A549 (cell line): Measurements from ENCODE around the gene RNASE7. TPM values are rescaled to one million over a fixed set of nuclear protein-coding genes. Genes with fewer than 3 reads are reported as not detected.
A peak's percentile ranks its signal among the peaks of the same experiment; 100 is the strongest.

Source experiments
- ATAC-seq, 2 experiments: fragments of 200-7000 bp in 1 of 2; fragments of >200 bp in 1 of 2; cut with Nextera tagmentation in 1 of 2; cut with Tn5 transposase in 1 of 2; 3 replicates each; pipeline versions ENCODE4 v1.8.0 to v1.9.1; 2018 to 2020; ENCODE audit warnings: mild to moderate bottlenecking in 1 of 2, moderate library complexity in 1 of 2
- CTCF ChIA-PET: fragments of 300-600 bp; sonication (Branson Sonifier 250); formaldehyde crosslinking; extraction: SDS; loops from one replicate; lab custom pipeline; 2021; ENCODE audit warnings: antibody characterized with exemption, inconsistent platforms; lab: Yijun Ruan, JAX
- POLR2A ChIA-PET: fragments of 350-600 bp; formaldehyde crosslinking; extraction: SDS; loops from one replicate; lab custom pipeline; 2021; ENCODE audit warnings: antibody characterized with exemption, inconsistent platforms; lab: Yijun Ruan, JAX
- DNase-seq, 2 experiments: peaks; one replicate each; pipeline versions ENCODE4 v3.0.0 to v3.0.0-alpha.2; 2011 to 2016; ENCODE audit warnings: low read depth in 1 of 2, low spot score in 1 of 2
- FAIRE-seq: peaks from 2 replicates; lab custom pipeline; 2011; peaks lifted over from hg19 to GRCh38; lab: Jason Lieb, UNC
- H3K27ac ChIP-seq, 2 experiments: fragments of >200 bp; sonication (Bioruptor Twin); formaldehyde crosslinking; 3 replicates each; pipeline ENCODE4 v1.5.1; 2016 to 2017
- H3K4me1 ChIP-seq: fragments of >200 bp; sonication (Bioruptor Twin); formaldehyde crosslinking; 3 replicates; pipeline ENCODE4 v1.6.1; 2016
- H3K4me2 ChIP-seq: fragments of >200 bp; sonication (Bioruptor Twin); formaldehyde crosslinking; 3 replicates; pipeline ENCODE4 v1.6.1; 2016
- H3K4me3 ChIP-seq: fragments of >200 bp; sonication (Bioruptor Twin); formaldehyde crosslinking; 3 replicates; pipeline ENCODE4 v1.5.1; 2016
- H3K9me3 ChIP-seq: fragments of >200 bp; sonication (Bioruptor Twin); formaldehyde crosslinking; 3 replicates; pipeline ENCODE4 v1.6.1; 2016
- BHLHE40 ChIP-seq: IDR thresholded peaks from 2 replicates; pipeline ENCODE4 v1.6.1; 2012; ENCODE audit warnings: low read depth, low read length, inconsistent platforms
- EHF ChIP-seq: fragments of 250-450 bp; sonication (Bioruptor Pico); IDR thresholded peaks from 2 replicates; pipeline ENCODE4 v1.5.0; 2020; ENCODE audit warnings: mild to moderate bottlenecking
- ELK1 ChIP-seq: fragments of 150-350 bp; IDR thresholded peaks from 2 replicates; pipeline ENCODE4 v1.6.1; 2014; ENCODE audit warnings: low read depth, mild to moderate bottlenecking, low read length
- FOSB ChIP-seq: fragments of 250-450 bp; sonication (Bioruptor Pico); IDR thresholded peaks from 2 replicates; pipeline ENCODE4 v1.5.0; 2020; ENCODE audit warnings: mild to moderate bottlenecking, moderate library complexity
- FOSL2 ChIP-seq, 2 experiments: fragments of 450-650 bp in 1 of 2; fragments of >200 bp in 1 of 2; sonication (Bioruptor Twin) in 1 of 2; formaldehyde crosslinking; IDR thresholded peaks; 2 replicates each; pipeline versions ENCODE4 v1.5.0 to v1.6.1; 2016 to 2020; ENCODE audit warnings: mild to moderate bottlenecking in 1 of 2, moderate library complexity in 1 of 2
- FOXS1 ChIP-seq: fragments of 250-450 bp; sonication (Bioruptor Pico); IDR thresholded peaks from 2 replicates; pipeline ENCODE4 v1.5.0; 2020; ENCODE audit warnings: mild to moderate bottlenecking, moderate library complexity
- JUN ChIP-seq, 2 experiments: fragments of >200 bp; sonication (Bioruptor Twin); formaldehyde crosslinking; IDR thresholded peaks; 2 replicates in 1 of 2; 3 replicates in 1 of 2; pipeline ENCODE4 v1.6.1; 2016 to 2017
- JUNB ChIP-seq: fragments of >200 bp; sonication (Bioruptor Twin); formaldehyde crosslinking; IDR thresholded peaks from 2 replicates; pipeline ENCODE4 v1.6.1; 2016
- KDM5A ChIP-seq: fragments of 200-600 bp; sonication (generic); IDR thresholded peaks from 2 replicates; pipeline ENCODE4 v1.6.1; 2016; ENCODE audit warnings: antibody characterized with exemption, mild to moderate bottlenecking
- NPAS2 ChIP-seq: fragments of 250-450 bp; sonication (Bioruptor Pico); IDR thresholded peaks from 2 replicates; pipeline ENCODE4 v1.8.0; 2022; ENCODE audit warnings: mild to moderate bottlenecking, moderate library complexity, borderline replicate concordance
- SMC3 ChIP-seq: fragments of >200 bp; sonication (Bioruptor Twin); formaldehyde crosslinking; IDR thresholded peaks from 3 replicates; pipeline ENCODE4 v1.6.1; 2018; ENCODE audit warnings: inconsistent platforms
- TFCP2L1 ChIP-seq: fragments of 250-450 bp; sonication (Bioruptor Pico); IDR thresholded peaks from 2 replicates; pipeline ENCODE4 v1.5.0; 2021; ENCODE audit warnings: mild to moderate bottlenecking
- USF2 ChIP-seq: fragments of 450-650 bp; IDR thresholded peaks from 2 replicates; pipeline ENCODE4 v1.6.1; 2014; ENCODE audit warnings: antibody characterized with exemption
- ZC3H11A ChIP-seq: fragments of 450-650 bp; IDR thresholded peaks from 2 replicates; pipeline ENCODE4 v1.6.1; 2014; ENCODE audit warnings: antibody characterized with exemption, mild to moderate bottlenecking
- ZSCAN20 ChIP-seq: fragments of 250-450 bp; sonication (Bioruptor Pico); IDR thresholded peaks from 2 replicates; pipeline ENCODE4 v1.8.0; 2022; ENCODE audit warnings: mild to moderate bottlenecking, moderate library complexity
- WGBS: methylation state at CpG from one replicate; pipeline ENCODE4 v1.1.6; 2017; ENCODE audit errors: missing lambda C conversion rate; 5-methylcytosine and 5-hydroxymethylcytosine counted together
- polyA plus RNA-seq, 4 experiments: library from polyadenylated mRNA; depleted of rRNA in 3 of 4; stranded (reverse); fragments of >200 nt; fragmentation: RNase III in 1 of 4; extraction: RNeasy Plus Mini Kit Qiagen cat#74134 plus additional on column Dnase treatment in 1 of 4; gene quantifications; 2 replicates in 3 of 4; 3 replicates in 1 of 4; pipeline ENCODE4 v1.2.3, GENCODE V29; 2011 to 2017
- TF ChIP-seq, protein P1 (sequence below): fragments of 200-600 bp; sonication (generic); IDR thresholded peaks from 2 replicates; pipeline ENCODE4 v1.6.1; 2016; ENCODE audit warnings: antibody characterized with exemption, mild to moderate bottlenecking, moderate library complexity
- TF ChIP-seq, protein P2 (sequence below): fragments of >200 bp; sonication (Bioruptor Twin); formaldehyde crosslinking; IDR thresholded peaks from 3 replicates; pipeline ENCODE4 v1.5.1; 2016

RNASE7 gene
- polyA plus RNA-seq, 2 of the 4 experiments (the other 2 are of a cell fraction): not detected

DNA sequence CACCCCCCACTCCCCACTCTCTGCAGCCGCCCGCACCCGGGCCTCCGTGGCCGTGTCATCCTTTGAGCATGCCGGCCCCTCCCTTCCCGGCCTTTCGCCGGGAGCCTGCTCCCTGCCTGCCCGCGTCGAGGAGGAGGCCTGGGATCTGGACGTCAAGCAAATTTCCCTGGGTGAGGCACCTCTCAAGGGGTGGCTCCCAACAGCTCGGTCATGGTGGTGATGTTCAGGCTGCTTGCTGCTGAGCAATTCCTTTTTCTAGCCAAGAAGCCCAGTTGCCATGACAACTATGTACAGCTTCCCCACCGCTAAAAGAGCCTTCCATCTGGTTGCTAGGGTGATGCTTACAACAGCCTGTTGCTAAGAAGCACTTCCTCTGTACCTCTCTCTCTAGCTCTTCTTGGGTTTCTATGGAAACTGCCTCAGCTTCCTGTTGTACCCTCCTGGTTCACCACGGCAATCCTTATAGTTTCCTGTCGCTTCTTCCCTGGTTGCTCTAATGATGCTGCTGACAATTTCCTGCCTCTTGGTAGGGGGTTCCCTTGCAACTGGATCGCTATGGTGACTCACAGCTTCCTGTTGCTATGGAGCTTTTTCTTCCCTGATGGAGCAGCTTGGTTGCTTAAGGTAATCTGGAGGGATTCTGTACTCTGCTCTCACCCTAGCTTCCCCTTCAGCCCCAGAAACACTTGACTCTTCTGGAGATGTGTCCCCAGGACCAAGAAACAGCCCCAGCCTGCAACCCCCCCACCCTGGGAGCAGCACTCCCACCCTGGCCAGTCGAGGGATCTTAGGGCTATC is 45.3 kb downstream of the RNASE7 start:
- Histone ChIP-seq H3K4me2 (no peak overlapping the region), H3K9me3 (no peaks in the 10 kb centered on the region), H3K4me3 (no peak overlapping the region), H3K4me1 (peaks cover 20% of the 10 kb centered on the region; the same call in 1 of the 3 replicates), H3K27ac (no peak overlapping the region)
- TF ChIP-seq JUNB: no peak
- TF ChIP-seq, protein P1, sequence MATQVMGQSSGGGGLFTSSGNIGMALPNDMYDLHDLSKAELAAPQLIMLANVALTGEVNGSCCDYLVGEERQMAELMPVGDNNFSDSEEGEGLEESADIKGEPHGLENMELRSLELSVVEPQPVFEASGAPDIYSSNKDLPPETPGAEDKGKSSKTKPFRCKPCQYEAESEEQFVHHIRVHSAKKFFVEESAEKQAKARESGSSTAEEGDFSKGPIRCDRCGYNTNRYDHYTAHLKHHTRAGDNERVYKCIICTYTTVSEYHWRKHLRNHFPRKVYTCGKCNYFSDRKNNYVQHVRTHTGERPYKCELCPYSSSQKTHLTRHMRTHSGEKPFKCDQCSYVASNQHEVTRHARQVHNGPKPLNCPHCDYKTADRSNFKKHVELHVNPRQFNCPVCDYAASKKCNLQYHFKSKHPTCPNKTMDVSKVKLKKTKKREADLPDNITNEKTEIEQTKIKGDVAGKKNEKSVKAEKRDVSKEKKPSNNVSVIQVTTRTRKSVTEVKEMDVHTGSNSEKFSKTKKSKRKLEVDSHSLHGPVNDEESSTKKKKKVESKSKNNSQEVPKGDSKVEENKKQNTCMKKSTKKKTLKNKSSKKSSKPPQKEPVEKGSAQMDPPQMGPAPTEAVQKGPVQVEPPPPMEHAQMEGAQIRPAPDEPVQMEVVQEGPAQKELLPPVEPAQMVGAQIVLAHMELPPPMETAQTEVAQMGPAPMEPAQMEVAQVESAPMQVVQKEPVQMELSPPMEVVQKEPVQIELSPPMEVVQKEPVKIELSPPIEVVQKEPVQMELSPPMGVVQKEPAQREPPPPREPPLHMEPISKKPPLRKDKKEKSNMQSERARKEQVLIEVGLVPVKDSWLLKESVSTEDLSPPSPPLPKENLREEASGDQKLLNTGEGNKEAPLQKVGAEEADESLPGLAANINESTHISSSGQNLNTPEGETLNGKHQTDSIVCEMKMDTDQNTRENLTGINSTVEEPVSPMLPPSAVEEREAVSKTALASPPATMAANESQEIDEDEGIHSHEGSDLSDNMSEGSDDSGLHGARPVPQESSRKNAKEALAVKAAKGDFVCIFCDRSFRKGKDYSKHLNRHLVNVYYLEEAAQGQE: no peak
- TF ChIP-seq, protein P2, sequence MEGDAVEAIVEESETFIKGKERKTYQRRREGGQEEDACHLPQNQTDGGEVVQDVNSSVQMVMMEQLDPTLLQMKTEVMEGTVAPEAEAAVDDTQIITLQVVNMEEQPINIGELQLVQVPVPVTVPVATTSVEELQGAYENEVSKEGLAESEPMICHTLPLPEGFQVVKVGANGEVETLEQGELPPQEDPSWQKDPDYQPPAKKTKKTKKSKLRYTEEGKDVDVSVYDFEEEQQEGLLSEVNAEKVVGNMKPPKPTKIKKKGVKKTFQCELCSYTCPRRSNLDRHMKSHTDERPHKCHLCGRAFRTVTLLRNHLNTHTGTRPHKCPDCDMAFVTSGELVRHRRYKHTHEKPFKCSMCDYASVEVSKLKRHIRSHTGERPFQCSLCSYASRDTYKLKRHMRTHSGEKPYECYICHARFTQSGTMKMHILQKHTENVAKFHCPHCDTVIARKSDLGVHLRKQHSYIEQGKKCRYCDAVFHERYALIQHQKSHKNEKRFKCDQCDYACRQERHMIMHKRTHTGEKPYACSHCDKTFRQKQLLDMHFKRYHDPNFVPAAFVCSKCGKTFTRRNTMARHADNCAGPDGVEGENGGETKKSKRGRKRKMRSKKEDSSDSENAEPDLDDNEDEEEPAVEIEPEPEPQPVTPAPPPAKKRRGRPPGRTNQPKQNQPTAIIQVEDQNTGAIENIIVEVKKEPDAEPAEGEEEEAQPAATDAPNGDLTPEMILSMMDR: no peak
- no peak for TF ChIP-seq KDM5A
- no peak for TF ChIP-seq FOSL2 (IDR thresholded peaks at IDR 0.05)
- peak; percentile 19; the same call in 1 of the 2 replicates for TF ChIP-seq FOSL2 (CRISPR knock-in tag; IDR thresholded peaks at IDR 0.05)
- no peak for TF ChIP-seq FOXS1 (CRISPR knock-in tag)
- ATAC-seq (peak; percentile 17 to 24; a peak in 4 of 6 replicates), FAIRE-seq (no peak), DNase-seq (peak in 1 of 2 experiments; percentile 61)
- 77% methylated on average over 18 of the region's 19 CpGs for WGBS
- CTCF ChIA-PET: interaction anchor here (1.2 to 13.7 kb wide), 7 partner anchors 10 to 251 kb away, joined by 3 to 369 read pairs (median 36); partner anchors contain the start of genes ARHGEF40 and TMEM253
- POLR2A ChIA-PET: interaction anchor here (1.4 to 3.8 kb wide), 2 partner anchors 16 to 19 kb away, joined by 6 to 11 read pairs; partner anchors contain the start of gene ARHGEF40

GRCh38 chr14:21088687-21089086 is 46.5 kb downstream of the RNASE7 start:
- peak overlapping the region in 1 of 2 experiments; percentile 24; a peak in 1 of 6 replicates for H3K27ac ChIP-seq
- DNase-seq: no peak
- H3K4me2 ChIP-seq: no peak overlapping the region
- TF ChIP-seq FOSB (CRISPR knock-in tag): no peak
- no peak for TF ChIP-seq EHF (CRISPR knock-in tag)
- TF ChIP-seq SMC3: no peak
- no peak for TF ChIP-seq KDM5A
- TF ChIP-seq USF2: no peak
- no peak for TF ChIP-seq ZC3H11A
- no peak for TF ChIP-seq ZSCAN20 (CRISPR knock-in tag)
- no peak for TF ChIP-seq BHLHE40
- TF ChIP-seq TFCP2L1: no peak
- no peak for TF ChIP-seq JUN (IDR thresholded peaks at IDR 0.05)
- TF ChIP-seq ELK1: no peak
- no peak for TF ChIP-seq NPAS2 (CRISPR knock-in tag)
- TF ChIP-seq, all 56 proteins: peak for 0
- CTCF ChIA-PET: interaction anchor here (0.6 to 13.7 kb wide), 8 partner anchors 9 to 771 kb away, joined by 3 to 369 read pairs (median 22); partner anchors contain the start of genes ARHGEF40 and TMEM253
- H3K9me3 ChIP-seq: no peaks in the 10 kb centered on the region
- H3K4me1 ChIP-seq: peaks cover 20% of the 10 kb centered on the region; the same call in 1 of the 3 replicates
- H3K4me3 ChIP-seq: no peak overlapping the region
- ATAC-seq: no peak
- no peak for FAIRE-seq
- POLR2A ChIA-PET: interaction anchor here (3.8 kb wide), 1 partner anchor 20 kb away, joined by 11 read pairs; no protein-coding TSS in a partner anchor
- WGBS: 66% methylated on average over 4 of the region's 4 CpGs
